GM12878 (cell line): ENCODE data around the gene FBXO4. TPM values are rescaled to one million over a fixed set of nuclear protein-coding genes. Genes with fewer than 3 reads are reported as not detected.

Experiments
- ATAC-seq: fragments of 200-7000 bp; cut with Tn5 transposase; 3 replicates; pipeline ENCODE4 v1.9.1; 2020; ENCODE audit warnings: mild to moderate bottlenecking, moderate library complexity
- BruUV-seq: library from RNA; stranded (reverse); fragments of 400-500 nt; replicated peaks from 2 replicates; lab custom pipeline; 2021; lab: Mats Ljungman, UMichigan
- CTCF ChIA-PET: fragments of 300-600 bp; sonication (Branson Sonifier 250); formaldehyde crosslinking; extraction: SDS; loops from one replicate; lab custom pipeline; 2021; ENCODE audit warnings: inconsistent platforms; lab: Yijun Ruan, JAX
- POLR2A ChIA-PET: fragments of 350-600 bp; formaldehyde crosslinking; extraction: SDS; loops from one replicate; lab custom pipeline; 2021; ENCODE audit warnings: inconsistent platforms; lab: Charles Lee
- RAD21 ChIA-PET: fragments of 300-600 bp; sonication (Branson Sonifier 250); formaldehyde crosslinking; loops from one replicate; lab custom pipeline; 2023; ENCODE audit warnings: antibody characterized with exemption; ENCODE audit not compliant: unreplicated experiment; lab: Charles Lee
- SMC1A ChIA-PET: fragments of 300-600 bp; sonication (Branson Sonifier 250); formaldehyde crosslinking; loops from one replicate; lab custom pipeline; 2023; ENCODE audit not compliant: unreplicated experiment, uncharacterized antibody; lab: Charles Lee
- DNase-seq: peaks from one replicate; pipeline ENCODE4 v3.0.0-alpha.2; 2011; ENCODE audit warnings: low read depth, low spot score
- FAIRE-seq: peaks from 3 replicates; lab custom pipeline; 2011; peaks lifted over from hg19 to GRCh38; lab: Jason Lieb, UNC
- H2AFZ ChIP-seq: 2 replicates; pipeline ENCODE4 v1.6.0; 2011; ENCODE audit warnings: low read depth, low read length, control low read depth; ENCODE audit not compliant: control insufficient read depth
- H3K27ac ChIP-seq: 2 replicates; pipeline ENCODE4 v1.5.1; 2011; ENCODE audit warnings: control low read depth; ENCODE audit not compliant: control insufficient read depth, insufficient read depth
- H3K27me3 ChIP-seq, 2 experiments: replicated peaks in 1 of 2; 2 replicates each; pipeline versions ENCODE4 v1.6.0 to v1.6.1; 2011; ENCODE audit warnings: low read length in 1 of 2; ENCODE audit not compliant: control insufficient read depth in 2 of 2, insufficient read depth in 2 of 2
- H3K36me3 ChIP-seq, 2 experiments: 2 replicates each; pipeline ENCODE4 v1.5.1; 2011; ENCODE audit warnings: low read length in 1 of 2; ENCODE audit not compliant: control insufficient read depth in 2 of 2, insufficient read depth in 2 of 2
- H3K4me1 ChIP-seq: 2 replicates; pipeline ENCODE4 v1.6.1; 2011; ENCODE audit warnings: mild to moderate bottlenecking, low read length, moderate library complexity, mixed read lengths; ENCODE audit not compliant: control insufficient read depth, insufficient read depth
- H3K4me2 ChIP-seq: 2 replicates; pipeline ENCODE4 v1.6.0; 2011; ENCODE audit warnings: control low read depth; ENCODE audit not compliant: control insufficient read depth, insufficient read depth
- H3K4me3 ChIP-seq: fragments of 200-600 bp; sonication (generic); 2 replicates; pipeline ENCODE4 v1.5.1; 2016
- H3K79me2 ChIP-seq: 2 replicates; pipeline ENCODE4 v1.6.0; 2011; ENCODE audit warnings: low read length; ENCODE audit not compliant: control insufficient read depth, insufficient read depth
- H3K9ac ChIP-seq: 2 replicates; pipeline ENCODE4 v1.8.0; 2011; ENCODE audit warnings: low read length, control low read depth, mixed read lengths; ENCODE audit not compliant: control insufficient read depth, insufficient read depth
- H3K9me3 ChIP-seq: replicated peaks from 3 replicates; pipeline ENCODE4 v1.5.1; 2011; ENCODE audit warnings: mild to moderate bottlenecking, low read length; ENCODE audit not compliant: control insufficient read depth, insufficient read depth
- H4K20me1 ChIP-seq: 2 replicates; pipeline ENCODE4 v1.6.0; 2011; ENCODE audit not compliant: control insufficient read depth, insufficient read depth
- ATF7 ChIP-seq: fragments of 450-650 bp; IDR thresholded peaks from 2 replicates; pipeline ENCODE4 v1.6.1; 2016; ENCODE audit warnings: low read depth, mild to moderate bottlenecking
- BHLHE40 ChIP-seq, 2 experiments: fragments of 450-650 bp in 1 of 2; IDR thresholded peaks; 2 replicates each; pipeline ENCODE4 v1.6.1; 2011 to 2017; ENCODE audit warnings: low read depth in 2 of 2, borderline replicate concordance in 1 of 2, improper control_type of control experiment in 1 of 2, low read length in 1 of 2, mild to moderate bottlenecking in 1 of 2
- BRCA1 ChIP-seq: IDR thresholded peaks from 2 replicates; pipeline ENCODE4 v1.6.1; 2011; ENCODE audit warnings: low read depth, low read length, improper control_type of control experiment
- DPF2 ChIP-seq: fragments of 450-650 bp; IDR thresholded peaks from 2 replicates; pipeline ENCODE4 v1.6.1; 2017; ENCODE audit warnings: mild to moderate bottlenecking
- E2F4 ChIP-seq: IDR thresholded peaks from 2 replicates; pipeline ENCODE4 v1.6.1; 2012; ENCODE audit warnings: low read depth, low read length, improper control_type of control experiment
- EGR1 ChIP-seq, 2 experiments: IDR thresholded peaks; 1 replicate in 1 of 2; 2 replicates in 1 of 2; pipeline ENCODE4 v1.6.1; 2011 to 2012; ENCODE audit warnings: low read depth in 2 of 2, low read length in 2 of 2, borderline replicate concordance in 1 of 2, mild to moderate bottlenecking in 1 of 2, moderate library complexity in 1 of 2
- ESRRA ChIP-seq: IDR thresholded peaks from 2 replicates; pipeline ENCODE4 v1.6.1; 2012; ENCODE audit warnings: mild to moderate bottlenecking, low read length, improper control_type of control experiment
- HDAC2 ChIP-seq: fragments of 200-600 bp; sonication (generic); IDR thresholded peaks from 2 replicates; pipeline ENCODE4 v1.6.1; 2017
- NKRF ChIP-seq: fragments of 450-650 bp; conservative IDR thresholded peaks from 2 replicates; pipeline ENCODE4 v1.6.1; 2017; ENCODE audit warnings: mild to moderate bottlenecking, moderate library complexity
- RELB ChIP-seq: fragments of 450-650 bp; IDR thresholded peaks from 2 replicates; pipeline ENCODE4 v1.6.1; 2017; ENCODE audit warnings: low read depth, mild to moderate bottlenecking, moderate library complexity
- REST ChIP-seq: IDR thresholded peaks from 2 replicates; pipeline ENCODE4 v1.6.1; 2012; ENCODE audit warnings: mild to moderate bottlenecking, low read depth, low read length
- RFX5 ChIP-seq: IDR thresholded peaks from 2 replicates; pipeline ENCODE4 v1.6.1; 2011; ENCODE audit warnings: low read depth, low read length, improper control_type of control experiment
- SRF ChIP-seq, 2 experiments: IDR thresholded peaks; 2 replicates each; pipeline ENCODE4 v1.6.1; 2011; ENCODE audit warnings: low read depth in 2 of 2, low read length in 2 of 2, mild to moderate bottlenecking in 1 of 2, moderate library complexity in 1 of 2
- ZBTB33 ChIP-seq: fragments of 450-650 bp; IDR thresholded peaks from 2 replicates; pipeline ENCODE4 v1.6.1; 2017; ENCODE audit warnings: mild to moderate bottlenecking
- WGBS: methylation state at CpG from one replicate; pipeline ENCODE4 v1.1.6; 2016; ENCODE audit warnings: low lambda C conversion rate; ENCODE audit not compliant: insufficient replicate concordance, insufficient coverage; ENCODE audit errors: missing lambda C conversion rate; 5-methylcytosine and 5-hydroxymethylcytosine counted together
- in situ Hi-C: fragments of 300-500 bp; cut with MboI; formaldehyde crosslinking; loops from 9 replicates; pipeline ENCODE4 v1.14.3; 2018; ENCODE audit warnings: mixed read lengths
- intact Hi-C: fragments of 100-400 bp; cut with micrococcal nuclease; formaldehyde crosslinking; loops from one replicate; pipeline ENCODE4 v1.14.2; 2022; ENCODE audit not compliant: unreplicated experiment
- polyA plus RNA-seq, 11 experiments: library from polyadenylated mRNA; depleted of rRNA in 4 of 11; unstranded in 6 of 11; stranded (reverse) in 5 of 11; fragments of >200 nt; fragmentation: Nextera tagmentation in 4 of 11; fragmentation: Illumina TruSeq in 1 of 11; extraction: Ambion mirVana in 4 of 11; extraction: Trizol in 1 of 11; gene quantifications; 1 replicate in 1 of 11; 2 replicates in 10 of 11; pipeline versions ENCODE4 v1.2.1 to v1.2.3, GENCODE V29; 2011 to 2016; ENCODE audit warnings: inconsistent platforms in 2 of 11, missing spikeins in 2 of 11, low read depth in 1 of 11
- total RNA-seq, 4 experiments: library from RNA; depleted of rRNA in 3 of 4; stranded (reverse); fragments of >200 nt in 3 of 4; fragmentation: Illumina TruSeq in 1 of 4; extraction: Trizol in 1 of 4; gene quantifications; 2 replicates each; pipeline versions ENCODE4 v1.2.1 to v1.2.3, GENCODE V29; 2013 to 2021

Gene FBXO4
- total and polyA plus RNA-seq, 10 of the 15 experiments (the other 5 are each of a cell fraction or from before 2014, with no cell fraction given): 7.2 to 30.5 (median 19.6) TPM

GRCh38 chr5:41967401-41967800 is 42.3 kb downstream of the FBXO4 start:
- BruUV-seq: no TSS peak
- no peak for DNase-seq
- Histone ChIP-seq H3K79me2 (no peaks in the 10 kb centered on the region), H3K4me1 (no peaks in the 10 kb centered on the region), H2AFZ (no peak overlapping the region), H4K20me1 (no peaks in the 10 kb centered on the region), H3K36me3 (no peaks in the 10 kb centered on the region), H3K27ac (no peak overlapping the region), H3K4me3 (no peak overlapping the region), H3K27me3 (no peaks in the 10 kb centered on the region), H3K4me2 (no peak overlapping the region), H3K9ac (no peak overlapping the region), H3K9me3 (no peaks in the 10 kb centered on the region)
- RAD21 ChIA-PET: no interaction called here
- in situ Hi-C loops (no loop called here), intact Hi-C loops (no loop called here)
- POLR2A ChIA-PET: no interaction called here
- CTCF ChIA-PET: interaction anchor here (0.6 kb wide), 1 partner anchor 97 kb away, joined by 3 read pairs; the partner anchor contains the start of gene OXCT1
- no peak for FAIRE-seq
- WGBS: 19% methylated on average over 3 of the region's 3 CpGs
- SMC1A ChIA-PET: interaction anchor here (0.8 to 1.1 kb wide), 2 partner anchors 12 to 58 kb away, joined by 3 read pairs; no protein-coding TSS in a partner anchor
- no peak for ATAC-seq
- TF ChIP-seq BHLHE40 (IDR thresholded peaks at IDR 0.05; ENCODE audit: borderline replicate concordance in 1 of 2, low read depth in 2 of 2, low read length in 1 of 2) (no peak), BRCA1 (no peak), EGR1 (IDR thresholded peaks at IDR 0.05; ENCODE audit: borderline replicate concordance in 1 of 2, low read depth in 2 of 2, low read length in 2 of 2) (no peak), RFX5 (no peak), SRF (IDR thresholded peaks at IDR 0.05; ENCODE audit: low read depth in 2 of 2, low read length in 2 of 2) (no peak), NKRF (no peak), ZBTB33 (no peak), REST (no peak), ATF7 (no peak), E2F4 (no peak), DPF2 (no peak), RELB (no peak), ESRRA (no peak), HDAC2 (no peak)
